IPS DF 6.9 (cell line): ENCODE data around the gene CDKN2A.

Experiments
- DNase-seq: peaks from one replicate; pipeline ENCODE4 v3.0.0-alpha.2; 2013; ENCODE audit warnings: low read depth, low spot score
- H3K27ac ChIP-seq: one replicate; pipeline ENCODE4 v1.5.1; 2013; ENCODE audit warnings: low read length, control low read depth
- H3K27me3 ChIP-seq: 2 replicates; pipeline ENCODE4 v1.6.1; 2013; ENCODE audit warnings: mild to moderate bottlenecking, low read length; ENCODE audit not compliant: control insufficient read depth, insufficient read depth
- H3K36me3 ChIP-seq: 2 replicates; pipeline ENCODE4 v1.6.1; 2013; ENCODE audit warnings: low read length; ENCODE audit not compliant: control insufficient read depth, insufficient read depth
- H3K4me1 ChIP-seq: 2 replicates; pipeline ENCODE4 v1.6.1; 2013; ENCODE audit warnings: low read length; ENCODE audit not compliant: control insufficient read depth, insufficient read depth
- H3K4me3 ChIP-seq: 2 replicates; pipeline ENCODE4 v1.5.1; 2013; ENCODE audit warnings: mild to moderate bottlenecking, low read length
- H3K9me3 ChIP-seq: 2 replicates; pipeline ENCODE4 v1.6.1; 2013; ENCODE audit warnings: low read length, inconsistent platforms; ENCODE audit not compliant: control insufficient read depth, insufficient read depth
- WGBS: extraction: QIAGEN DNeasy Blood & Tissue Kit; methylation state at CpG from one replicate; pipeline ENCODE4 v1.1.7; 2013; ENCODE audit warnings: mixed read lengths, missing lambda C conversion rate; ENCODE audit not compliant: insufficient read length, insufficient coverage; 5-methylcytosine and 5-hydroxymethylcytosine counted together

The CDKN2A gene

GRCh38 chr9:21941337-21941995 lies 52.7 kb downstream of the CDKN2A start:
- Histone ChIP-seq H3K27ac (no peak overlapping the region), H3K27me3 (no peaks in the 10 kb centered on the region), H3K4me1 (no peaks in the 10 kb centered on the region), H3K36me3 (no peaks in the 10 kb centered on the region), H3K9me3 (no peaks in the 10 kb centered on the region), H3K4me3 (no peak overlapping the region)
- no peak for DNase-seq
- WGBS, result no CpG with 5 or more reads among the region's 4 CpGs

GRCh38 chr9:21936161-21936560 lies 58.0 kb downstream of the CDKN2A start:
- H3K9me3 ChIP-seq, result no peaks in the 10 kb centered on the region
- H3K27ac ChIP-seq, result no peak overlapping the region
- DNase-seq, result no peak
- no peak overlapping the region for H3K4me3 ChIP-seq
- no peaks in the 10 kb centered on the region for H3K4me1 ChIP-seq
- WGBS, result no CpG with 5 or more reads among the region's 1 CpG
- H3K36me3 ChIP-seq, result no peaks in the 10 kb centered on the region
- H3K27me3 ChIP-seq, result no peaks in the 10 kb centered on the region

GRCh38 chr9:21935631-21936030 lies 58.6 kb downstream of the CDKN2A start:
- Histone ChIP-seq H3K36me3 (no peaks in the 10 kb centered on the region), H3K9me3 (no peaks in the 10 kb centered on the region), H3K4me1 (no peaks in the 10 kb centered on the region), H3K27me3 (no peaks in the 10 kb centered on the region), H3K4me3 (no peak overlapping the region), H3K27ac (no peak overlapping the region)
- WGBS, result no CpG with 5 or more reads among the region's 1 CpG
- no peak for DNase-seq

- Histone ChIP-seq H3K36me3 (no peaks in the 10 kb centered on the region), H3K27ac (no peak overlapping the region), H3K4me1 (no peaks in the 10 kb centered on the region), H3K4me3 (no peak overlapping the region), H3K9me3 (no peaks in the 10 kb centered on the region), H3K27me3 (no peaks in the 10 kb centered on the region)
- DNase-seq, result no peak
- WGBS, result no CpG with 5 or more reads among the region's 2 CpGs
Measured at GRCh38 chr9:21933865-21934264, 60.3 kb downstream of the CDKN2A start.

- Histone ChIP-seq H3K36me3 (no peaks in the 10 kb centered on the region), H3K4me1 (no peaks in the 10 kb centered on the region), H3K9me3 (no peaks in the 10 kb centered on the region), H3K27ac (no peak overlapping the region), H3K27me3 (no peaks in the 10 kb centered on the region), H3K4me3 (no peak overlapping the region)
- DNase-seq, result no peak
Measured at GRCh38 chr9:21933281-21933680, 60.9 kb downstream of the CDKN2A start.

GRCh38 chr9:21931428-21931827 lies 62.8 kb downstream of the CDKN2A start:
- H3K4me3 ChIP-seq, result no peak overlapping the region
- H3K36me3 ChIP-seq, result no peaks in the 10 kb centered on the region
- no peaks in the 10 kb centered on the region for H3K27me3 ChIP-seq
- H3K27ac ChIP-seq, result no peak overlapping the region
- no peaks in the 10 kb centered on the region for H3K9me3 ChIP-seq
- no peak for DNase-seq
- no peaks in the 10 kb centered on the region for H3K4me1 ChIP-seq
- no CpG with 5 or more reads among the region's 1 CpG for whole genome bisulfite sequencing

- Histone ChIP-seq H3K27me3 (no peaks in the 10 kb centered on the region), H3K4me1 (no peaks in the 10 kb centered on the region), H3K4me3 (no peak overlapping the region), H3K9me3 (no peaks in the 10 kb centered on the region), H3K36me3 (no peaks in the 10 kb centered on the region), H3K27ac (no peak overlapping the region)
- DNase-seq, result no peak
Measured at GRCh38 chr9:21927752-21928151, 66.4 kb downstream of the CDKN2A start.

GRCh38 chr9:21923694-21924093 lies 70.5 kb downstream of the CDKN2A start:
- Histone ChIP-seq H3K27ac (no peak overlapping the region), H3K27me3 (no peaks in the 10 kb centered on the region), H3K36me3 (no peaks in the 10 kb centered on the region), H3K4me3 (no peak overlapping the region), H3K9me3 (no peaks in the 10 kb centered on the region), H3K4me1 (no peaks in the 10 kb centered on the region; the same call in 1 of the 2 replicates)
- WGBS, result no CpG with 5 or more reads among the region's 1 CpG
- no peak for DNase-seq

- no CpG with 5 or more reads among the region's 4 CpGs for WGBS
- H3K4me1 ChIP-seq, result no peaks in the 10 kb centered on the region; the same call in 1 of the 2 replicates
- H3K4me3 ChIP-seq, result no peak overlapping the region
- no peak for DNase-seq
- no peak overlapping the region for H3K27ac ChIP-seq
- no peaks in the 10 kb centered on the region for H3K9me3 ChIP-seq
- no peaks in the 10 kb centered on the region for H3K27me3 ChIP-seq
- H3K36me3 ChIP-seq, result no peaks in the 10 kb centered on the region
Measured at GRCh38 chr9:21919377-21920362, 74.5 kb downstream of the CDKN2A start.
